HG03045 (cell line): Measurements from ENCODE around the gene SFXN1.
"Not testable (repeated sequence)": the region's sequence is repeated elsewhere in the genome, so short reads cannot be mapped to it uniquely, and the experiment has no call there.

Experiments
- ATAC-seq: cut with Tn5 transposase; IDR thresholded peaks from one replicate; pipeline ENCODE4 v1.9.1; 2021; ENCODE audit warnings: mild to moderate bottlenecking, moderate library complexity; ENCODE audit not compliant: unreplicated experiment

The SFXN1 gene

DNA sequence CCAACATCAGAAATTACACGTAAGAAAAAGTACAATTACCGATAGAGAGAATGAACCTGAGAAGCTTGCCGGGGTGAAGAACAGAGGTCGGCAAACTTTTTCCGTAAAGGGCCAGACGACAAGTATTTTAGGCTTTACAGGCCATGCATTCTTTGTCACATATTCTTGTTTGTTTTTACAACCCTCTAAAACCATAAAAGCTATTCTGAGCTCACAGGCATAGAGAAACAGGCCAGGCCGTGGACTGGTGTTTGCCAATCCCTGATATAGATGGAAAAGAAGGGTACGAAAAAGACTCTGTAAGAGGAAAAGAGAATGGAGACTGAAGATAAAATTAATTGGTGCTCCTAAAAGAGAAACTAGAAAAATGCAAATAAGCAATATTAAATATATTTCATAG lies 15.4 kb downstream of the SFXN1 start:
- no peak for ATAC-seq

DNA sequence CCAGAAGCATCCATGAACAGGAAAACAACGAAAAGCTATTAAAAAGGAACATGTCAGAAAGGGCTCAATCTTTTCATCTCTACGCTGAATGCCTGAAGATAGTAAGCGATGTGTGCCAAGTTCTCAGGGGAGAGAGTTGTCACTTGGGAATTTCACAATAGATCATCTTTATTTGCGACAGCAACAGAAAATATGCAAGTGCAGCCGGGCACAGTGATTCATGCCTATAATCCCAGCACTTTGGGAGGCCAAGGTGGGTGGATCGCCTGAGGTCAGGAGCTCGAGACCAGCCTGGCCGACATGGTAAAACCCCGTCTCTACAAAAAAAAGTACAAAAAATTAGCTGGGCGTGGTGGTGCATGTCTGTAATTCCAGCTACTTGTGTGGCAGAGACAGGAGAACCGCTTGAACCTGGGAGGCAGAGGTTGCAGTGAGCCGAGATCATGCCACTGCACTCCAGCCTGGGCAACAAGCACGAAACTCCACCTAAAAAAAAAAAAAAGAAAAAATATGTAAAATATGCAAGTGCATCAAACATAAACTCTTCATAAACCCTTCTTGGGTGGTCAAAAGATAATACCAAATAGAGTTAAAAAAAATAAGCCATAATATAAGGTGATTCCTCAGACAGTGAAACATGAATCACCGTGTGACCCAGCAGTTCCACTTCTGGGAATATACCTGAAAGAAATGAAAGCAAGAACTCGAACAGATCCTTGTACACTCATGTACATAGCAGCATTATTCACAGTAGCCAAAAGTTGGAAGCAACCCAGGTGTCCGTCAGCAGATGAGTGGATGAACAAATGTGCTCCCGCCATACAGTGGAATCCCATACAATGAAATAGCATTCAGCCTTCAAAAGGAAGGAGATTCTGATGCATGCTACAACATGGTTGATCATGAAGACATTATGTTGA lies 16.2 kb downstream of the SFXN1 start:
- ATAC-seq: no peak

DNA sequence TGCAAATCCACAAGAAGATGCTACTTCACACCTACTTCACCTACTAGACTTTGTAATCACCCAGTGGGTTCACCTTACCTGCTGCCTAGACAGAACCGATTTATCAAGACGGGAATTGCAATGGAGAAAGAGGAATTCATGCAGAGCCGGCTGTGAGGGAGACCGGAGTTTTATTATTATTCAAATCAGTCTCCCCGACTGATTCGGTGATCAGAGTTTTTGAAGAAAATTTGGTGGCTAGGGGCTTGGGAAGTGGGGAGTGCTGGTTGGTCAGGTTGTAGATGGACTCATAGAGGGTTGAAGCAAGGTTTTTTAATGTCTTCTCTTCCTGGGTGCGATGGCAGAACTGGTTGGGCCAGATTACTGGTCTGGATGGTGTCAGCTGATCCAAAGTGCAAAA lies 23.4 kb downstream of the SFXN1 start:
- ATAC-seq: no peak

DNA sequence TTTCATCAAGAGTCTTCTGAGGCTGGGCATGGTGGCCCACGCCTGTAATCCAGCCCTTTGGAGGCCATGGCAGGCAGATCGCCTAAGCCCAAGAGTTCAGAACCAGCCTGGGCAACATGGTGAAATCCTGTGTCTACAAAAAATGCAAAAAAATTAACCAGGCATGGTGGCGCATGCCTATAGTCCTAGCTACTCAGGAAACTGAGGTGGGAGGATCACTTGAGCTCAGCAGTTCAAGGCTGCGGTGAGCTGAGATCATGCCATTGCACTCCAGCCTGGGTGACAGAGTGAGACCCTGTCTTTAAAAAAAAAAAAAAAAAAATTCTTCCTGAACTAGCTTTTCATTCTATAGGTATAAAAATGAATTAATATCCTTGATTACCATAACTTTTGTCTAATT lies 29.3 kb downstream of the SFXN1 start:
- not testable (repeated sequence) for ATAC-seq

DNA sequence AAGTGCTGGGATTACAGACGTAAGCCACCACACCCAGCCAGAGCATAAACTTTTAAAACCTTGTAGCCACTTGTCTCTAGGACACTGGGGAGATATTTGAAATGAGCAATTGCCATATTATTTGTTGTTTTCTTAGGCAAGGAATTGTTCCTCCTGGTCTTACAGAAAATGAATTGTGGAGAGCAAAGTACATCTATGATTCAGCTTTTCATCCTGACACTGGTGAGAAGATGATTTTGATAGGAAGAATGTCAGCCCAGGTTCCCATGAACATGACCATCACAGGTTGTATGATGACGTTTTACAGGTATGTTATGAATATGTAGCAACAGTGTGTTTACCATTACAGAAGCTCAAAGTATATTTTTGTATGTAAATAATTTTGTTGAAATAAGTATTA lies 30.5 kb downstream of the SFXN1 start:
- ATAC-seq: no peak

DNA sequence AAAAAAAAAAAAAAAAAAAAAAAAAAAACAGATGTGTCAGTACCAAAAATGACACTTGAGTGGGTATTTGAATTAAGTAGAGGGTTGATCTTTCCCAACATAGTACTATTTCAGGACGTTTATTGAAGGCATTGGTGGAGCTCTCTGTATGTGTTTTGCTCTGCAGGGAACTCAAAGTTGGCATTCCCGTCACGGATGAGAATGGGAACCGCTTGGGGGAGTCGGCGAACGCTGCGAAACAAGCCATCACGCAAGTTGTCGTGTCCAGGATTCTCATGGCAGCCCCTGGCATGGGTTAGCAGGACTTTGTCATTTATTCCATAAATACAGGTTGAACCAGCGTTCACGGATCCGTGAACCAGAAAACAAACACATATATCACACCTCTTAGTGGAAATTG lies 34.9 kb downstream of the SFXN1 start:
- ATAC-seq: no peak

DNA sequence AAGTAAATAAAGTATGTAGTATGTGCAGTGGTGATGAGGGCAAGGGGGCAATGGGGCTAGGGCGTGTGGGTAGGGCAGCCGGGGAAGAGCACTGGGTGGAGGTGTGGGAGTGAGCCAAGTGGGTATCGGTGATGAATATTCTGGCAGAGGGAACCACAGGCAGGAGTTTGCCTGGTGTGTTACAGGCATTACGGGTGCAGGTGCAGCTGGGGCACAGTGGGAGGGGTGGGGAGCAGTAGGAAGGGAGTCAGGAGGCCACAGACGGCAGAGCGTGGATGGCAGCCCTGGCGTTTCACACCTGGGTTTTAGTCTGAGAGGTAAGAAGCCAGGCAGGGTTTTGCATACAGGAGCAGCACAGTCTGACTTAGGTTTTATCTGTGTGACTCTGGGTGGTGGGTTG lies 35.4 kb downstream of the SFXN1 start:
- no peak for ATAC-seq

DNA sequence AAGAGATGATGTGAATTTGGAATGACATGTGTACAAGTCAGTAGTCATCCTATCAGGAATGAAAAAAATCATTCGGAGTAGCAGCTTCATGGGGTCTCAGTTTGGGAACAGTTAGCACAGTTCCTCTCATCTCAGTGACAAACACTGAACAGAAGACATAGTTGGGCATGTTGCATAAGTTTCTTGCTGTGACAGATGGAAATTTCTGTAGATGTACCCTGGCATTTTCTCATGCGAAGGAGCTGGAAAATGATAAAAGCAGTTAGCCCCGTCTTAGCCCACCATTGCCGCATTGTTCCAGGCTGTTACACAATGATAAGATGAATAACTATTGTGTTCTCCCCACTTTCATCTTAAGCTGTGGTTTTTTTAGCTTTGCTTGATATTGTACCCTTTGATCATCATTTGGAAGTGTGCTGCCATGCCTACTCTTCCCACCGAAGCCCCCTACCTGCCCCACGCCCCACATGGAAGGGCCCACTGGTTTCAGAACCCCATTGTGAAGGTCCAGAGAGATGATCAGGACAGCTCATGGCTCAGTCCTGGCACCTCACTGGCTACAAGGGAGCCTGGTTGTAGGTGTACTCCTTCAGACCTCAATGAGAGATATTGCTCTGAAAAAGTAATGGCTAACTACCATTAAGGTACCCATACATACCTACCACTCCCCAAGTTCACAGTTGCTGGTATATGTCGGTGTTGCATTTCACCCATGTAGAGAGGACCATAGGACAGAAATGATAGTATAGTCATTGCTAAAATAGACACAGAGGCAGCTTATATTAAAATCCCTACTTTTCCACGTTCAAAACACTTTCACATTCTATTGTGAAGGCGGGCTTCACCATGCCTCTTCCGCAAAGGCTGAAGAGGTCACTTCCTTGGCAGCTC lies 38.8 kb downstream of the SFXN1 start:
- ATAC-seq: no peak

DNA sequence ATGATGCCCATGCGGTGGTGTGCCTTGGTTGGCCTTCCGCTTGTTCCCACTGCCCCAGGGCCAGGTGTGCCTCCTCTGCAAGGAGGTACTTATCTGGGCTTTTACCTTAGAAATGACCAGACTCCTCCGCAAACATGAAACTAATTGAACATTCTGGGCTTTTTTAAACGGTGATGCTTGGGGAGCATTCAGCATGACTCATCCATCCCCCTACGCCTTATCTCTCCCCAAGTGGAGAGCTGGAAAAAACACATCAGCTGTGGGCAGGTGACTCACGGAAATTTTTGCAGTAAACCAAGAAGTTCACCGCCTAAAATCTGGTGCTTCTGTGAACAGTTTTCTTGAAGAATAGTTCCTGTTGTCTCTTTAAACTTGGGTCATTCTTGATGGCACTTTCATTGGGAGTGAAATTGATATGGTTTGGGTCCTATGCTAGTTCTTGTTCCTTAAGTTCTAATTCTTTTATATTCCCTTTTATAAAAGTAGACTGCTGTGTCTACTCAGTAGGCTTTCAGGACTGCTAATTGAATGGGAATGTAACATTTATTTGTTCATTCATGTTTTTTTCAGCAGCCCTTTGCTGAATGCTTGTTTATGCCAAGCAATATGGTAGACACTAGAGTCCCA lies 39.6 kb downstream of the SFXN1 start:
- no peak for ATAC-seq

DNA sequence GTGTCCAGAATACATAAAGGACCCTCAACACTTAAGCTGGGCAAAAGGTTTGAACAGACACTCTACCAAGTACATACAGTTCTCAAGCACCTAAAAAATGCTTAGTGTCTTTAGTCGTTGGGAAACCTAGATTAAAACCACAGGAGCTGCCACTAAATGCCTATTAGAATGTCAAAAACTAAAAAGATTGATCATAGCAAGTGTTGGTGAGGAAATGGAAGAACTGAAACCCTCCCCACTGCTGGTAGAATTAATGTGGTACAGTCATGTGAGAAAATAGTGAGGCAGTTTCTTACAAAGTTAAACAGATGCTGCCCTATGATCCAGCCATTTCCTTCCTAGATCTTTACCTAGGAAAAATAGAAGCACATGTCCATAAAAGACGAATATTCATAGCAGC lies 40.6 kb downstream of the SFXN1 start:
- ATAC-seq: no peak

DNA sequence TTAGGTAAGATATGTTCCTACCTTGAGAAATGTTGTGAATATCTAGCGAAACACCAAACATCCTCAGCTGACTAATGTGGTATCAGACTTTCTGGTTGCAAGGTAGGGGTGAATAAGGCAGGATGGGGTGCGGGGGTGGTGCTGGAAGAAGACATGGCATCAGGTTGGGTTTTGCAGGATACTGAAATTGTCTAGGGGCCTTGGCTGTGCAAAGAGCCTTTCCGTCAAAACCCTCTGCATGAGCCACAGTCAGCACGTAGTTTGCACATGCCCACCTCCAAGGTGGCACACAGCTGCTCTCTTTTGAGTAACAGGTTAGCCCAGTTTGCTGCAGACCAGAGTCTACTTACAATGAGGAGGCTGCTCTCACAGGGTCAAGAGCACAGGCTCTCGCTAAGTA lies 42.0 kb downstream of the SFXN1 start:
- ATAC-seq: no peak

DNA sequence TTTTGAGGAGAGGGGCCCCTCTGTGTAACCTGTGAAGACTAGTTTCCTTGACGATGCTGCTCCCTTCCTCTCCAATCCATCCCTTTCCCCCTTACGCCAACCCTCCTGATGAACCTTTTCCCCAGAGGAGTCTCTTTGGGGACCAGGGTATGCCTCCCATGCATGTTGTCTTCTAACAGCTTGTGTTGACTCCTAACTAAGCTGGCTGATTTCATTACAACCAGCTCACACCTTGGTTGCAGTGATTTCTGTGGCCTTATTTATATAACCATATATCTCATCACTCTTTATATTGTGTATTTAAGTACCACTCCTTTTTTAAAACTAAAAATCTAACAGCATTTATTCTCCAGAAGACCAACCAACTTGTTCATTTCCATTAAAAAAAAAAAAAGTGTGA lies 42.5 kb downstream of the SFXN1 start:
- ATAC-seq: no peak

DNA sequence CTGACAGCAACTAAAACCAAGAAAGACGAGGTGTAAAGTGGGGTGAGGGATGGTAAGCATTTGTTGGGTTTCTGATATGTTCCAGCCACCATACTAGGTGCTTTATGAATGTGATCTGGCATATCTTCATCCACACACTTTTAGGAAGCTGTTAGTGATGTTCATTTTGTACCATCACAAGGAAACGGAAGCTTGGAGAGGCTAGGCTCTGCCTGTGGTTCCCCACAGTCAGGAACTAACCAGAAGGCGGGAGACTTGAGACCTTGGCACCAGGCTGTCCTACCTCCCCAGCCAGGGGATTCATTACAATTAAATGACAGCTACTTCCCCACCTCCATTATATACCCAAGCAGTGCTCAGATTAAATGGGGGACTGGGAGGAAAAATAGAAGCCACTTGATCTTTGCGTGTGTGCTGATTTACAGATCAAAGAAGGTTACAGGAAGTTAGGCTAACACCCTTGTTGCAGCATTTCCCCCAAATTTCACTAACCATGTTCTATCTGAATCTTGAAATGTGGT lies 43.0 kb downstream of the SFXN1 start:
- ATAC-seq: no peak

DNA sequence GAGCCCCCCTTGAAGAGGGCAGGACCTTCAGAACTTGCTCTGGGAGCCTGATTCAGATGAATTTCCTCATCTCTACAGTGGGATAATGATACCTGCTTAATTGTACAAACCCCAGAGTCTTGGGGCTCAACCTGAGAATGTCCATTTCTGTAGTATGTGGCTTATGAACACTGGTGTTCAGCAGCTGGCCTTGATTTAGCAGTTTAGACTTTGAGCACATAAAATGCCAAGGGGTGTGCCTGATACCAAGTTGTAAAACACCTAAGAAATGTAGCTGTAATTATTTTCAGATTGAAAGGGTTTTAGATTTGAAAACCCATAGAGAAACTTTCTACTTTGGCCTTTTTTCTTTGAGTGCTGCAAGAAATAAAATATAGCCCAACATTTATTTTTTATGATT lies 44.9 kb downstream of the SFXN1 start:
- no peak for ATAC-seq

DNA sequence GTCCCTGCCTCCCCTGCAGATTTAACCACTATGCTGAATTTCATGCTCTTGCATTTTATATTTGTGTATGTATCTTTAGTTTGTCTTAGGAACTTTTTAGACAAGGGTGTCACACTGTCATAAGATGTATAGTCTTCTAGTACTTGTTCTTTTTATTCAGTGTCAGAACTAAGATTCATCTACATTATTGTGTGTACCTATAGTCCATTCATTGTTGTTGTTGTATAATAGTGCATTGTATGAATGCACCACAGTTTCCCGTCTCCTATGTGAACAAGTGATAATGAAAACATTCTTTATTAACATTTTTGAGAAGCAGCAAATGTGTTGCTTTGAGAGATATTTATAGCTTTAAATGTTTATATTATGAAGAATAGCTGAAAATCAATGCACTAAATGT lies 45.9 kb downstream of the SFXN1 start:
- no peak for ATAC-seq

DNA sequence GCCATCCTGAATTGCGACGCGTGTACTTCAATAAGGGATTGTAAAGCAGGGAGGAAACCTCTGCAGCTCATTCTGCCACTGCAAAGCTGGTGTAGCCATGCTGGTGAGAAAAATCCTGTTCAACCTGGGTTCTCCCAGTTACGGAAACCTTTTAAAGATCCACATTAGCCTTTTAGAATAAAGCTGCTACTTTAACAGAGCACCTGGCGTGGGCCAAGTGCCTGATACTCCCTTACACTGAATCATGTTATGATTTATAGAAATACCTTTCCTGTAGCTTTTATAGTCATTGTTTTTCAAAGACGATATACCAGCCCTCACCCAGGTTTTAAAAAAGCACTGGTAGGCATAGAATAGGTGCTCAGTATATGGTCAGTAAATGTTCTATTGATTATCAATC lies 48.3 kb downstream of the SFXN1 start:
- no peak for ATAC-seq

DNA sequence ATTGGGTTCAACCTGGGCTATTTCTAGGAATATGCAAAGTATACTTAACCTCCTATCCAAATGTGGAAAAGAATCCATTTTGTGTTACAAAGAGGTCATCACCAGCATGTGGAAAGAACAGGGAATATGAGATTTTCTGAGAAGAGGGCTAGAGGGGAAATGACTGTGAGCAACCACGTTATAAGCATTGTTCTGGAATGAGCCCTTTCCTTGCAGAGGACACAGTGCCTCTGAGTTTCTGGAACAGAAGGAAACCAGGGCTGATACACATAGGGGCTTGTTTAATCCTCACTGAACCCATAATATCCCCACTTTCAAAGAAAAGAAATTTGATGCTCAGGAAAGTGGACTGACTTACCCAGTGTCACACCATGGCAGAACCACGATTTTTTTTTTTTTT lies 53.0 kb downstream of the SFXN1 start:
- ATAC-seq: no peak

DNA sequence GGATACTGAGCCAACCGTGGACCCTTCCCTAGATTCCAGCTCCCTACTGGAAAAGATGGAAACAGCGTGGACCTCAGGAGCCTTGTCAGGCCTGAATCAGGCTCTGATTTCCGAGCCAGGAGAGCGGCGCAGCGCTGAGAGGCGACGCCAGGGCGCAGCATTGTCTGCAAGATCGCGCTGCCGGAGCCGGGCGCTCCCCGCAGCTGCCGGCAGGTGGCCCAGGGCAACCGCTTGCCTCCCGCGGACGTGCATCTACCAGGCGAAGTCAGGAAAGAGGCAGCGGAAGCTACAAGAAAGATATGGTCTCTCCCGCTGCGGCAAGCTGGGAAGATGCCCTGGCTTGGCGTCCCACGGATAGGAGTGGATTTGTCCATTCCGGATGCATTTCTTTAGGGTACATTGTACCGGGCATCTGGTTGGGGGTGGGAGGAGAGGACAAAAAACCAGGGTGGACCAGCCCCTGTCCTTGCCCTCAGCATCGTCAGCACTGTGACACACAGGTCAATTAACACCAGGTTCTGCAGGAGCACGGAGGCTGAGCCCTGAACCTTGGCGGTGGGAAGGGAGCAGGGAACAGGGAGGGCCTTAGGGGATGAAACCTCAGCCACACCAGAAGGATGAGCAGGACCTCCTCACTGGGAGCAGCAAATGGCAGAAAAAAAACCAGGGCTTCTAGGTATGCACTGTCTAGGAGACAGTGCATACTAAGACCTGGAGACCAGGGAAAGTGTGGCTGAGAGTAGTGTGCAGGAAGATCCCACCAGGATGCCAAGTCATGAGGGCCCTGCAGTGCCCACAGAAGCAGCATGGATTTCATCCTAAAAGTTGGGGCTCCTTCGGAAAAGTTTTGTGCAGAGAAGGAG lies 55.9 kb downstream of the SFXN1 start:
- ATAC-seq: peak; percentile 88

DNA sequence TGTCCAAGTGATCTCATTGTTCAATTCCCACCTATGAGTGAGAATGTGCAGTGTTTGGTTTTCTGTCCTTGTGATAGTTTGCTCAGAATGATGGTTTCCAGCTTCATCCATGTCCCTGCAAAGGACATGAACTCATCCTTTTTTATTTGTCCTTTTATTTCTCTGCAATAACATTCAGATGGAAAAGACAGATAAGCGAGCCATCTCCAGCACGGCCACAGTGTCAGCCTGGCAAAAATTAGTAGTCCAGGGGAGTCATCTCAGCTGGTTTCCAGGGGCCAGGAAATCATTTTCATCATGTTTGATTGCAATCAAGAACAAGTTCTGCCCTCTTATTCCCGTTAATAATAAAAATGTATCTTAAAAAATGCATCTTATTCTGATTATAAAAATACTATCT lies 57.0 kb downstream of the SFXN1 start:
- ATAC-seq: not testable (repeated sequence)

DNA sequence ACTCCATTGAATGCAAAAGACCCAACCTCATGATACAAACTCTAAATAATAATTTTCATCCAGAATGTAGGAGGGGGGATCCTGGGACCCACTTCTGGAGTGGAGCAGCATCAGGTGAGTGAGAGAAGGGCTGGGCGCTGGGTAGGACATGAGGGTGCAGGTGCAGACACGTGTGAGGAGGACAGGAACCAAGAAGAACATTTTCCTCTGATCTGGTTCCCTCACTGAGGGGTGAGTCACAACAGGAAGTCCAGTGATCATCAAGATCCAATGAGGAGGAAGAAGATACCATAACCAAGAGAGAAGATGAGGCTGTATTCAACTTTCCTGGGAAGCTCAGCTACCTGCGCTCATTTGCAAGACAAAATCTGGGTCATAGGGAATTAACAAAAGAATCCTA lies 57.4 kb downstream of the SFXN1 start:
- no peak for ATAC-seq
